Embryonic facial prominence (tissue), 1 donor: ENCODE data around the gene AMT.

Experiments
- DNase-seq: peaks from one replicate; pipeline ENCODE4 v3.0.0-alpha.2; 2016; ENCODE audit errors: extremely low spot score

The AMT gene, protein sequence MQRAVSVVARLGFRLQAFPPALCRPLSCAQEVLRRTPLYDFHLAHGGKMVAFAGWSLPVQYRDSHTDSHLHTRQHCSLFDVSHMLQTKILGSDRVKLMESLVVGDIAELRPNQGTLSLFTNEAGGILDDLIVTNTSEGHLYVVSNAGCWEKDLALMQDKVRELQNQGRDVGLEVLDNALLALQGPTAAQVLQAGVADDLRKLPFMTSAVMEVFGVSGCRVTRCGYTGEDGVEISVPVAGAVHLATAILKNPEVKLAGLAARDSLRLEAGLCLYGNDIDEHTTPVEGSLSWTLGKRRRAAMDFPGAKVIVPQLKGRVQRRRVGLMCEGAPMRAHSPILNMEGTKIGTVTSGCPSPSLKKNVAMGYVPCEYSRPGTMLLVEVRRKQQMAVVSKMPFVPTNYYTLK

DNA sequence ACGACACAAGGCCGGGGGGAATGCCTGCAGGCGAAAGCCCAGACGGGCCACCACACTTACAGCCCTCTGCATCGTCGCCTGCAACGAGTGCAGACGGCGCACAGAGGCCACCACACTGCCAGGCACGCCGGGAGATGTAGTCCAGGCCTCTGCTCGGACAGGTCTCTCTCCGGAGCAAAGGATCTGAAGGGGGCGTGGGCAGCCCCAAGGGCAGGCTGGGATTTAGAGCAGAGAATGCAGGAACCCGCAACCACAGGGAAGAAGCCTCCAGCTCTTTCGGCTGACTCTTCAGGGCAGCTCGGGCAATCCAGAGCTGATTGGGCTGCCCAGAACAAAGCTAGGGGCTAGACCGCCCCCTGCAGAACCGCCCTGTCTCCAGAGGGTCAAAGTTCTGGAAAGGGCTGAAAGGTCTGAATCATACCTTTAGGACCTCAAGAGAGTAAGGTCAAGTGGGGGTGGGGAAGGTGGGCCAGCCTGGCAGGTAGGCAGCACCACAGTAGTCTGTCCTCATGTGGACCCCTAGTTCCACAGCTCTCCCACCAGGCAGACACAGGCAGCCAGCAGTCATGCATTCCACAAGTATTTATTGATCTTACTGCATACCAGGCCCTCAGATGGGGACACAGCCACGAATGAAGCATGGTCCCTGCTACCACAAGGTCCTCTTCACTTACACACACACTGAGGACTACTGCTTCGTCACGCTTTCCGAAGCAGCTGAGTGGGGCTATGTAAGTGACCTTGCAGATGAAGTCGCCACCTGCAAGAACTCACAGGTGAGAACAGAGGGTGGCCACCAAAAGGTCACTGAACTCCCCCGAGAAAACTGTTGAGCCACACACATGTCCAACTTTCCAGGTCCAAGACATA, at the start of gene AMT:
Gene AMT (minus strand): TSS at position 95 of the 870 bp plus-strand sequence. CDS start 23 bp downstream, at position 72.
- DNase-seq = no peak

DNA sequence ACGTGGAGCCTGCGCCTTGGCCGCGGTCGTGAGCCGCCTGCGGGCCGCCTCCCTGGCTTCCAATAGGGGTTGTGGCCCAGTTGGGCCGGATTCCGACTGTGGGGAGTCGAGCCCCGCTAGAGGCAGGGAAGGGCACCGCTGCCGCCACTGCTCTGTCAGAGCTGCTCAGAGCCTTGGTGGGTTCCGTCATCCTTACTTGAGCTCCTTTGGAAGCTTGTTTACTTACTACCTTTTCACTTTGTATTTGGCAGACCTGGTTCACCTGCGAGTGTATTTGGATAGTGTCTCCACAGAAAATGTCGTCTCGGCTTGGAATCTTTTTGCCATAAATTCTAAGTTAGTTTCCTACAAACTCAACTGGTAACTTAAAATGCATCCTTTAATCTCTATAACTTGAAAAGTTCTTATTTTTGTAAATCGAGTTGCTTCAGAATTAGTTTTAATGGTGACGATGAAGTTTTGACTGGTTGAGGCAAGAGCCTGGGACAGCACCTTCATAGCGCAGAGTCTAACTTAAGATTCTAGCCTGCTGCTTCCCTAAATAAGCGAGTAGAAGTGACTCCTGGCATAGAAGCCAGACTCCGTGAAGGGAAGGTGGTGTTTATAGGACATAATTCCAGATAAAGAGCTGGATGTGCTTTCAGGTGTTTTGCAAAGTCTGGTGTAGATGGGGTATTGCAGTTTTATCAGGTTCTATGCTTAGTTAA, 48.6 kb upstream of the AMT start:
- no peak for DNase-seq

DNA sequence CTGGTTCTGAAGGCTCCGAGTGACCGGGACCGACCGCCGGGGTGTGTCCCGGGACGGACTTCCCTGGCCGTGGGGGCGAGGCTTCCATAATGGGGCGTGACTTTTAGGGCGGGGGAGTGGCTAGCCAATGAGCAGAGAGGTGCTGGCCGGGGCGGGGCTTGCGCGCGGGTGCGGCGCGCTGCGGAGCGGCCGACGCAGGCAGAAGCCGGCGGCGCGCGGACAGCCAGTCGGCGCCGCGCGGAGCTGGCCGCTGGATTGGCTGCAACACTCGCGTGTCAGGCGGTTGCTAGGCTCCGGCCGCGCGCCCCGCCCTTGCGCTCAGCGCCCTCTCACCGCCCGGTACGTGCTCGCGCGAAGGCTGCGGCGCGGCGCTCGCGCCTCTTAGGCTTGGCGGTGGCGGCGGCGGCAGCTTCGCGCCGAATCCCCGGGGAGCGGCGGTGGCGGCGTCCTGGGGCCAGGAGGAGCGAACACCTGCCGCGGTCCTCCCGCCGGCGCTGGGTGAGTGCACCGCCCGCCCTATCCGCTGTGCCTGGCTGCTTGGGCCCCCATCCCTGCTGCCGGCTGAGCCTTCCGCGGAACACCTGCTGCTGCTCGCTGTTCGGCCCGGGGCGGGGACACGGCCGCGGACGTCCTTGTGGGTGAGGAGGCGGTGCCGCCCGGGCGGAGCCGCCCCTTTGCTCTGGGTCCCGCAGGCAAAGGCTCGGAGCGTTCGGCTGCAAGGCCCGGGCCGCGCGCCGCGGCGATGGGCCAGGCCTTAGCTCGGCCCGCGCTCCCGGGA, 47.9 kb upstream of the AMT start, which contains the start of gene DAG1:
Gene DAG1 (plus strand): TSS at position 332 of the 778 bp plus-strand sequence. CDS start 40,268 bp downstream, outside the sequence.
- peak; percentile 92 for DNase-seq

DNA sequence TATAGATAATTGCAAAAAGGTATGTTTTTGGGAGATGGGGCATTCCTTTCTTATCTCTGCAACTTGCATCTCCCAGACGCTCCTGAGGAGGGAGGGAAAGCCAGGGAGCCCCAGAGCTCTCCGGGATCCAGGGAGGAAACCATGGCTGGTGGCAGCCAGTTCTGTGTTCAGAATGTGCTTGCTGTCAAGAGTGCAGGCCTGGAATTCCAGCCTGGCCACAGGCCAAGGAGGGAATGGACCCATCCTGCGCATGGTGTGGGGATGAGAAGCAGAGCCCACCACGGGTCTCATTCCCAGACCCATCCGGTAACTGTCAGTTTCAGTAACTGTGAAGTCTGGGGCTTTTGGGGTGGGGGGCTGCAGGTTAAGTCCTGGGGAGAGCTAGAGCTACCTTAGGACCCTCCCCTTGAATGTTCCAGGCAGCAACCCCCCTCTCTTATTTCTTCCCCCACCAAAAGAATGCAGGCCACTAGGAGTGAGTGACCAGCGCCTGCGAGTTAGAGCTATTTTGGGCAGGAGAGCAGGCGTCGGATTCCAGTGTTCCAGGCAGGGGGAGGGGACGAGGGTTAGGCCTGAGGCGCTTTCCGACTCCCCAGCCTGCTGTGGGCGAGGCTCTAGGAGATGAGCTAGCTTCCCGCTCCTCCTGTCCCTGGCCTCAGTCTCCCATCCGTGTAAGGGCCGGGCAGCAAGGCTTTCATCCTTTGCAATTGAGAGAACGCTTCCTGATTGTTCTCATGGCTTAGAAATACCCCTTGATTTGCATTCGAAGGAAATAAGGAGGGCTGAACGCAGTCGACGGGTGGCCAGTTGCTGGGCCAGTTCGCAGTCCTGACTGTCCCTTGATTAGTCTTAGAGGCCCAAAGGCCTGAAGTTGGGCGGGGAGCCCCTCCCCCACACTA, 47.0 kb upstream of the AMT start:
- DNase-seq = peak; percentile 56

DNA sequence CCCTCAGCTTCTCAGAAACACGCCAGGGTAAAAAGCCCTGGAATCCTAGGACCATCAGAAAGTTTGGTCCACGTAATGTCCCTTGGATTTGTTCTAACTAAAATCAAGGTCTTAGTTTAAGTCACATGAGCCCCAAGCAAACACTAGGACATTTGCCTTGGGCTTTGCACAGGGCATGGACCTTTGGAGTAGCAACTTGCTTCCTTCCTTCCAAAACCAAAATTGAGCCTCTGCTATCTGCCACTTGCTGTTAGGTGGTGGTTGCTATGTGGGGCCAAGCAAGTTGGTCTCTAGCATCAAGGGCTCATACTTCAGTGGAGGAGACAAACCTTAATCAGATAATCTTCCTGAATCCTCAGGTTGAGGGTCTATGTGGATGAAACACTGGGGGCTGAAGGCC, 43.8 kb upstream of the AMT start:
- no peak for DNase-seq

DNA sequence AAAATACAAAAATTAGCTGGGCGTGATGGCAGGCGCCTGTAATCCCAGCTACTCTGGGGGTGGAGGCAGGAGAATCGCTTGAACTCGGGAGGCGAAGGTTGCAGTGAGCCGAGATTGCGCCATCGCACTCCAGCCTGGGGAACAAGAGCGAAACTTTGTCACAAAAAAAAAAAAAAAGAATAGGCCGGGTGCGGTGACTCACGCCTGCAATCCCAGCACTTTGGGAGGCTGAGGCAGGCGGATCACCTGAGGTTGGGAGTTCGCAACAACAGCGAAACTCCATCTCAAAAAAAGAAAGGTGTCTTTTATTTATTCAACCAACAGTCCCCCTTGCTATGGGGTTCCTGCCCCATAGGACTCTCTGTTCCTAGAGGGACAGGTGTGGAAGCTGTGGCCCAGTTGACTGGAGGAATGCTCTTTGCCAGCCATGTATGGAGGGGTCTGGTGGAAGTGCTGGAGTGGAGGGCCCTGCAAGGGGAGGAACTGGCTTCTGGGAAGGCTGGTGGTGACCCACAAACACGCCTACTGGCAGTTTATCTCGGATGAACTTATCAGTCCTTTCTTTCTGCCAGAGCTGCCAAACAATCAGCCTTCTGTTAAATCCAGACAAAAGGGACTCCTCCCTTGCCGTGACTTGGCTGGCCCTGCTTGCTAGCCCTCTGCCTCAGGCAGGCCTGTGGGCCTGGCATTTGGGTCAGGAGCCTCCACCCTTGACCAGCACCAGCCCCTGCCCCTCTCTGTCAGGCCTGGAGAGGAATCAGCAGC, 43.2 kb upstream of the AMT start:
- DNase-seq = no peak

DNA sequence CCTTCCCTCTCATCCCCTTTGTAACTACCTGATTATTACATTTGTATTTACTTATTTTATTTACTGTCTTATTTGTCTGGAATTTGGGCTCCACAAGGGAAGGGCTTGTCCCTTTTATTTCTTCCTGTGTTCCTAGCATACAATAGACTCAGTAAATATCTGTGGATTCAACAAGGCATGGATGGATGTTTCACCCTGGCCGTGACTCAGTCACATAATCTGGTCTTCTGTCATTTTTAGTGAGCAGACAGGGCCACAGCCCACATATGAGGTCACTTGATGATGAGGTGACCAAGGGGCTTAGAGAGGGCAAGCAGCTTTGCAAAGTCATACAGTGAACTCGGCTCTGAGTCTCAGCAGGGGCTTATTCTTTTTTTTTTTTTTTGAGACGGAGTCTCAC, 39.9 kb upstream of the AMT start:
- DNase-seq = no peak

DNA sequence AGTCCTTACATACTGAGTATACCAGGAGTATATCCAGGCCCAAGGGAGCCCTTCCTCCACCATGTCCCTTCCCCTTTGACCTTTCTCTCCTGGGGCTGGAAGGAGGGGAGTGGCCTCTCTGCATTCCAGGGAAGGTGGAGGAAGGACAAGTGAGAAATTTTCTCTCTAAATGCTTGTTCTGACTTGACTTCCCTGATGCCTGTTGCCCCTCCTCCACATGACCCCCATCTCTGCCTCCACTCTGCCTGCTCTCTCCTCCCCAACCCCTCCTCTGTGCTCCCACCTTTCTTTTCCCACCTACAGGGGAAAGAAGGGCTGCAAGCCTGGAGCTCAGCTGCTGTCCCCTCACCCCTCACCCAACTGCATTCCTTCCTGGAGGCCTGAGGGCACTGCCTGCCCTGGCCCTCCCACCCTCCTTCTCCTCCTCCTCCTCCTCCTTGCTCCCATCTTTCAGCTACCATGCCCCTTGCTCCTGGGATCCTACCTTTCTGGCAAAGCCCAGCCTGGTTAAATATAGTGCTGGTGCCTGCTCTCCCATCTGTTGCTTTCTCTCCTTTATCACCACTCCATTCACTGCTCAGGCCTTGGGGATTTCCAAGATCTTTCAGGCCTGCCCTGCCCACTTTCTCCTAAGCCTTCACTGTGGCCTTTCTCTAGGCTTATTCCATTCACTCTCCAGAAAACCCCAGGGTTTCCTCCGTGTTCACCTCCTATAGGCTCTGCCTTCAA, 39.3 kb upstream of the AMT start:
- no peak for DNase-seq

DNA sequence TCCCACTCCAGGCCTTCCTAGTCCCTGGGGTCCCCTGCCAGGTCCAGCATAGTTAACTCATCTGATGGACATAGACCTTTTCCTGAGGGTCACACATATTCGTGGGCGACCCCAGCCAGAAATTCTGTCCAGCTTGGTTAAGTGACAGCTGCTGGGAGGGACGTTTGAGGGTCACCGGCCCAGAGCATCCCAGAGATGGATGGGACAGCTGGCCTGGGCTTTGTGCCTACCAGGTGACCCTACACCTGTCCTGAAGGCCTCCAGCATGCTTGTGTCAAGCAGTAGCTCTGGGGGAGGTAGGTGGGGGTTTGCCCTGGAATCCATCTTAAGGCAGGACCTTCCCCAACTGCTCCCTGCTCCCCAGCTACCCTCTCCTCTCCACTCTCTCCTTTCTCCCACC, 38.7 kb upstream of the AMT start:
- no peak for DNase-seq

DNA sequence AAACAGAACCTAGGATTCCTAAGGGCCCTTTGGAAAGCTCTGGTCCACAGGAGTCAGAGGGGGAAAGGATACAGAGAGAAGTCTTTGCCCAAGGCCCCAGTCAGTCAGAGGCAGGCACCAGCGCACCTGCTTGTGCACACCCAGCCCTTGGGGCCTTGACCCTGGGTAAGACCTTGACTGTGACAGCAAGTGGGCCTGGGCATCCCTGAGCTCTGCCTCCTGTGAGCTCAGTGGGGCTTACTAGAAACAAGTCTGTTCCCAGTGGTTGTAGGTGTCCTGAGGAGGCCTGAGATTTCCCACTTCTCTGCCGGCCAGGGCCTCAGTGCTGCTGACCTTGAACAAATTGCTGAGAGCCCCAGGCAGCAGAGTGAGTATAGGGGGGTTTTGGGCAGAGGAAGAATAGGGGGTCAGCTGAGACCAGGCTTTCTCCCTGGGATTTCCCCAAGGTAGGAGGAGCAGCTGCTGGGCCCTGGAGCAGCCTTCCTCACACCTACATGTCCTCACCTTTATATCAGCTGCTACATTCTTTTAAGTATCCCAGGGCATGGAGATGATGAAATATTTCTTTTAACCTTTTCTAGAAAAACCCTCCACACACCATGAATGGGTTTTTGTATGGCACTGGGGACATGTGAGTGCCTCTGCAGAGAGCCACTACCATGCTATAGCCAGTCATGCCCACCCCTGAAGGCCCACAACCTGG, 38.1 kb upstream of the AMT start:
- DNase-seq = no peak

DNA sequence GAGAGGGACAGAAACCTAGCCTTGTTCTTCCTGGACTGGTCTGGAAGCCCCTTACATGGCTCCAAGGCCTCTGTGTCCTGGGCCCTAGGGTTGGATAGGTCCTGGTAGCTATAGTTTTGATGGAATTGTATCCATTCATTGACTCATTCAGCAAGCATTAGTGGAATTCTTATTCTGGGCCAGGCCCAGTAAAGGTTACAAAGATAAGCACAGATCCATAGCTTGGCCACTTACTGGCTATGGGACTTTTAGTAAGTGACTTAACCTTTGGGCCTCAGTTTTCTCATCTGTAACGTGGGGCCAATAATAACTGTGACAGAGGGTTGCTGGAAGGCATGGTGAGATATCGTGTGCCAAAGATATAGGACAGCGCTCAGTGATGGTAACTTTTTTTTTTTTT, 34.2 kb upstream of the AMT start:
- DNase-seq = no peak

DNA sequence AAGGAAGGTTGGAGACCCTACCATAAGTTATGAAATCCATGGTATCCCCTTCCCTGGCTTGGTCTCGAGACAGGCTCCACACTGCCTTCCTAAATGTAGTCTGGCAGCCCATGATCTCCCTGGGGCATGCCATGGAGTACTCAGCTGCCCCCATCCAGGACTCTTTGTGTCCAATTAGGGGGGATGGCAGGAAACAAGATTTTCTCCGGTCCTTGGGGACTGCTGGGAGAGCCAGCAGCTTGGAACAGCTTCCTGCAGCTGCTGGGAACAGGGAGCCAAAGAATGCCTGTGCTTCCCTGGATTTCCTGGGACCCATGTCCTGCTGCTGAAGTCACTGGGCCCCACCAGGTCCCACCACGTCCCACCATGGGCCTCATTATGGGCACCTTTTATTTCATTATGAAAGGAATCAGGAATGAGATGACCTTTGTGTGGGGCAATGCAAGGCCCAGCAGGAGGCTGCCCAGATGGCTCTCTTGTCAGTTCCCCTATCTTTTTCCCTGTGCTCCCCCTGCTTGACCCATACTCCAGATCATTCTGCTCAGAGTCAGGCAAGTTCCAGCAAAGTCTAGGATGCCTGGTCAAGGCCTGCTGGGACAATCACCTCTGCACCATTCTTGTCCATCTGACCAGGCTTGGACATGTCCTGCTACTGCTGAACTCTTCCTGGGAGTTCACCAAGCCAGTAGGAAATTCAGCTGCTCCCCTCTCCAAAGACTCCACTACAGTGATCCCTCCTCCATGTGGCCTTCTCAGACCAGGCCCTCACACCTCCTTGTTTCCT, 32.8 kb upstream of the AMT start:
- no peak for DNase-seq

DNA sequence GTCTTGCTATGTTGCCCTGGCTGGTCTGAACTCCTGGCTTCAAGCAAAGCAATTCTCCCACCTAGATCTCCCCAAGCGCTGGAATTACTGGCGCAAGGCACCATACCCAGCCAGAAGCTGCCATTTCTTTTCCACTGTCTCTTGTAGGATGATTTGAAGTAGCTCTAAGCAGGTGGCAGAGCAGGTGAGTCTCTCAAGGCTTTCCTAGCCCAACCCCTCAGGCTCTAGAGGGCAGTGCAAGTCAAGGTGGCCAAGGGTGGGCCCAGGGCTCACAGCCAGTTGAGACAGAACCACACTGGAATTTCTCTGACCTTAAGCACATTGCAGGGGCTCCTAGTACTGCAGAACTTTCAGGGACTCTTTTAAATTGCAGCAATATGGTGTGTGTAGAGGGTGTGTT, 32.2 kb upstream of the AMT start:
- DNase-seq = no peak

DNA sequence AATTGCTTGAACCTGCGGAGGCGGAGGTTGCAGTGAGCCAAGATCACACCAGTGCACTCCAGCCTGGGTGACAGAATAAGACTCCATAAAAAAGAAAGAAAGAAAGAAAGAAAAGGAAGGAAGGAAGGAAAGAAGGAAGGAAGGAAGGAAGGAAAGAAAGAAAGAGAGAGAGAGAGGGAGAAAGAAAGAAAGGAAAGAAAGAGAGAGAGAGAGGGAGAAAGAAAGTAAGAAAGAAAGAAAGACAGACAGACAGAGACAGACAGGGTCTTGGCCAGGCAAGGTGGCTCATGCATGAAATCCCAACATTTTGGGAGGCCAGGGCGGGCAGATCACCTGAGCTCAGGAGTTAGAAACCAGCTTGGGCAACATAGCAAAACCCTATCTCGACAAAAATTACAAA, 31.3 kb upstream of the AMT start:
- DNase-seq = no peak

DNA sequence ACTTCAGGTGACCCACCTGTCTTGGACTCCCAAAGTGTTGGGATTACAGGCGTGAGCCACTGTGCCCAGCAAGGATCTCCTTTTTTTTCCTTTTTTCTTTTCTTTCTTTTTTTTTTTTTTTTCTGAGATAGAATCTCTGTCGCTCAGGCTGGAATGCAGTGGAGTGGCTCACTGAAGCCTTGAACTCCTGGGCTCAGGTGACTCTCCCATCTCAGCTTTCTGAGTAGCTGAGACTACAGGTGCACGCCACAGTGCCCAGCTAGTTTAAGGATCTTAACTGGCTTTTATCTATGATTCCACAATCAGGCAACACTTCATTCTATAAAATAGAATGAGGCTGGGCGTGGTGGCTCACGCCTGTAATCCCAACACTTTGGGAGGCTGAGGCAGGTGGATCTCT, 23.1 kb upstream of the AMT start:
- DNase-seq = no peak

DNA sequence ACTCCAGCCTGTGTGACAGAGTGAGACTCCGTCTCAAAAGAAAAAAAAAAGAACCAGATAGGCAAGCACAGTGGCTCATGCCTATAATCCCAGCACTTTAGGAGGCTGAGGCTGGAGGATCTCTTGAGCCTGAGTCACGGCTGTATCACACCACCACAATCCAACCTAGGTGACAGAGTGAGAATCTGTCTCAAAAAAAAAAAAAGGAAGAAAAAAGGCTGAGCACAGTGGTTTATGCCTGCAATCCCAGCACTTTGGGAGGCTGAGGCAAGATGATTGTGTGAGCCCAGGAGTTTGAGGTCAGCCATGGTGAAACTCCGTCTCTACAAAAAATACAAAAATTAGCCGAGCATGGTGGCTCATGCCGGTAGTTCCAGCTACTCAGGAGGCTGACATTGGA, 12.5 kb upstream of the AMT start:
- no peak for DNase-seq

DNA sequence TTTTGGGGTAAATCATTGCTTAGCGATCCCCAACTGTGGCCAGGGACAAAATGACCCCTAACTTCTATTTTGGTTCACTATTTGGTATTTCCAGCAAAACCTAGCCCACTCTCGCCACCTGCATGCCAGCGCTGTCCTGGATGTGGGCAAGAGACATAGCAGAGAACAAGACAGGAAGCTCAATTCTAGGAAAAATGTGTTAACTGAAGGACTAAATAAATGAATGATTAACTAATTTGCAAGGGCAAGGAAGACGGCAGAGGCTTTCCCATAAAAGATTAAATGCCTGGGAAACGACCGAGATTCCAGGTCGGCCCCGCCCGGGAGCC, 6.4 kb upstream of the AMT start:
- no peak for DNase-seq

DNA sequence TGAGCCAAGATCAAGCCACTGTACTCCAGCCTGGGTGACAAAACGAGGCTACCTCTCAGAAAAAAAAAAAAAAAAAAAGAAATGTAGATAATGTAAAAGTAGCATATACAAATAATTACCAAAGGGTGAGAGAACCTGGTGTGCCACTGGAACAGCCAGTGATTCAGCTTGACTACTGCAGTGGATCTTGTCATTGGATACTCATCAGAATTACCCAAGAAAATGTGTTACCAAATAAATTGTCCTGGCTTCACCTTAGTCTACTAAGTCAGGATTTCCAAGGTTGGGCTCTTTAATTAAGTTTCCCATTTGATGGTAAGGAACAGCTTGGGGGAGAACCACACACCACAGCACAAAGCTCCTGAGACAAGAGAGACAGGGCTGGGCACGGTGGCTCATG, 5.3 kb upstream of the AMT start:
- DNase-seq = no peak
